NT2/D1 (cell line): ENCODE measurements around the gene IPMK.

ENCODE experiments used
- DNase-seq: peaks from one replicate; pipeline ENCODE4 v3.0.0-alpha.2; 2011; ENCODE audit warnings: low read depth, low spot score
- H3K27me3 ChIP-seq: 2 replicates; pipeline ENCODE4 v1.6.0; 2011; ENCODE audit warnings: mild to moderate bottlenecking; ENCODE audit not compliant: insufficient read length, insufficient read depth
- H3K36me3 ChIP-seq: 2 replicates; pipeline ENCODE4 v1.6.1; 2011; ENCODE audit warnings: mild to moderate bottlenecking, low read length, mixed read lengths; ENCODE audit not compliant: insufficient read depth, insufficient read length
- H3K4me1 ChIP-seq: 2 replicates; pipeline ENCODE4 v1.5.1; 2011; ENCODE audit not compliant: insufficient read depth, insufficient read length
- H3K4me3 ChIP-seq: 2 replicates; pipeline ENCODE4 v1.5.1; 2011; ENCODE audit warnings: low read depth; ENCODE audit not compliant: insufficient read length
- H3K9ac ChIP-seq: 2 replicates; pipeline ENCODE4 v1.6.0; 2011; ENCODE audit warnings: low read depth; ENCODE audit not compliant: insufficient read length
- H3K9me3 ChIP-seq: 2 replicates; pipeline ENCODE4 v1.5.1; 2011; ENCODE audit warnings: mild to moderate bottlenecking, low read length; ENCODE audit not compliant: insufficient read depth
- SUZ12 ChIP-seq: IDR thresholded peaks from 2 replicates; pipeline ENCODE4 v1.6.1; 2011; ENCODE audit not compliant: insufficient read length, insufficient read depth; ENCODE audit errors: extremely low read depth
- YY1 ChIP-seq: IDR thresholded peaks from 2 replicates; pipeline ENCODE4 v1.6.1; 2011; ENCODE audit not compliant: insufficient read length, insufficient read depth
- ZNF274 ChIP-seq: IDR thresholded peaks from 2 replicates; pipeline ENCODE4 v1.6.1; 2011; ENCODE audit warnings: mild to moderate bottlenecking, low read depth, low read length

Gene IPMK

GRCh38 chr10:58150290-58150689 is 117.4 kb downstream of the IPMK start:
- H3K9me3 ChIP-seq = no peaks in the 10 kb centered on the region
- no peaks in the 10 kb centered on the region for H3K27me3 ChIP-seq
- DNase-seq = no peak
- H3K9ac ChIP-seq = no peak overlapping the region
- no peak for TF ChIP-seq SUZ12
- no peak for TF ChIP-seq YY1
- TF ChIP-seq ZNF274 = no peak
- H3K4me1 ChIP-seq = no peaks in the 10 kb centered on the region
- H3K4me3 ChIP-seq = no peak overlapping the region
- no peaks in the 10 kb centered on the region for H3K36me3 ChIP-seq

GRCh38 chr10:58143944-58144343 is 123.8 kb downstream of the IPMK start:
- DNase-seq = no peak
- Histone ChIP-seq H3K27me3 (no peaks in the 10 kb centered on the region), H3K9me3 (peaks cover 9% of the 10 kb centered on the region; the same call in 1 of the 2 replicates), H3K9ac (no peak overlapping the region), H3K4me1 (no peaks in the 10 kb centered on the region), H3K4me3 (no peak overlapping the region), H3K36me3 (no peaks in the 10 kb centered on the region)
- TF ChIP-seq SUZ12 (no peak), YY1 (no peak), ZNF274 (no peak)
